Esophagus squamous epithelium (tissue), 4 donors: ENCODE results near the gene QSER1.

ENCODE experiments used
- CTCF ChIP-seq, 6 experiments: fragments of 450-650 bp in 4 of 6; fragments of 200-600 bp in 2 of 6; sonication (generic) in 2 of 6; IDR thresholded peaks; one replicate each; pipeline ENCODE4 v1.5.1; 2016 to 2019; ENCODE audit warnings: antibody characterized with exemption in 6 of 6, mild to moderate bottlenecking in 4 of 6, moderate library complexity in 4 of 6
- POLR2A ChIP-seq, 4 donors: fragments of 450-650 bp; IDR thresholded peaks; one replicate each; pipeline ENCODE4 v1.6.1; 2017; ENCODE audit warnings: antibody characterized with exemption in 4 of 4, mild to moderate bottlenecking in 4 of 4, moderate library complexity in 3 of 4

- TF ChIP-seq POLR2A (IDR thresholded peaks at IDR 0.05) (no peak), CTCF (IDR thresholded peaks at IDR 0.05) (no peak)
Measured at GRCh38 chr11:32939866-32940265, 47.3 kb downstream of the QSER1 start.
